HEK293 (cell line): ENCODE measurements around the gene IFT172.

ENCODE experiments used
- CTCF ChIA-PET: fragments of 350-600 bp; formaldehyde crosslinking; extraction: SDS; loops from one replicate; lab custom pipeline; 2021; ENCODE audit warnings: antibody characterized with exemption; lab: Yijun Ruan, JAX
- POLR2A ChIA-PET: fragments of 300-600 bp; formaldehyde crosslinking; extraction: SDS; loops from one replicate; lab custom pipeline; 2020; ENCODE audit warnings: antibody characterized with exemption, inconsistent platforms; lab: Yijun Ruan, JAX
- H3K27ac ChIP-seq: fragments of 200-500 bp; sonication (Bioruptor generic); 2 replicates; pipeline ENCODE4 v1.5.1; 2014; ENCODE audit warnings: low read depth, low read length, control low read depth, inconsistent platforms; ENCODE audit errors: extremely low read depth
- H3K36me3 ChIP-seq, 2 experiments: fragments of 200-500 bp in 1 of 2; sonication (Bioruptor generic) in 1 of 2; 1 replicate in 1 of 2; 2 replicates in 1 of 2; pipeline ENCODE4 v1.5.1; 2014 to 2017; ENCODE audit warnings: inconsistent platforms in 2 of 2, low read length in 2 of 2; ENCODE audit not compliant: control insufficient read depth in 2 of 2, insufficient read depth in 1 of 2
- H3K4me1 ChIP-seq: fragments of 200-500 bp; sonication (Bioruptor generic); 2 replicates; pipeline ENCODE4 v1.5.1; 2014; ENCODE audit warnings: mild to moderate bottlenecking, low read length, inconsistent platforms; ENCODE audit not compliant: control insufficient read depth, insufficient read depth
- H3K4me3 ChIP-seq: 2 replicates; pipeline ENCODE4 v1.5.1; 2011; ENCODE audit warnings: low read depth, mild to moderate bottlenecking, control low read depth, low read length, moderate library complexity
- H3K9me3 ChIP-seq: fragments of 200-500 bp; sonication (Bioruptor generic); 2 replicates; pipeline ENCODE4 v1.5.1; 2014; ENCODE audit warnings: low read depth, low read length, inconsistent platforms; ENCODE audit not compliant: control insufficient read depth, insufficient read depth
- WT1 ChIP-seq: fragments of 450-650 bp; formaldehyde crosslinking; IDR thresholded peaks from 2 replicates; pipeline ENCODE4 v1.5.1; 2016; ENCODE audit warnings: missing biosample characterization, missing genetic modification characterization
- ZBTB17 ChIP-seq: fragments of 450-650 bp; formaldehyde crosslinking; IDR thresholded peaks from 2 replicates; pipeline ENCODE4 v1.5.1; 2016; ENCODE audit warnings: missing biosample characterization, missing genetic modification characterization
- ZEB2 ChIP-seq: fragments of 450-650 bp; formaldehyde crosslinking; IDR thresholded peaks from 2 replicates; pipeline ENCODE4 v1.5.1; 2016; ENCODE audit warnings: missing biosample characterization, missing genetic modification characterization
- ZNF416 ChIP-seq: fragments of 450-650 bp; formaldehyde crosslinking; IDR thresholded peaks from 2 replicates; pipeline ENCODE4 v1.5.1; 2016; ENCODE audit warnings: missing biosample characterization, missing genetic modification characterization
- ZNF473 ChIP-seq: fragments of 450-650 bp; formaldehyde crosslinking; IDR thresholded peaks from 2 replicates; pipeline ENCODE4 v1.5.1; 2017; ENCODE audit warnings: missing biosample characterization, missing genetic modification characterization
- ZNF544 ChIP-seq: fragments of 450-650 bp; formaldehyde crosslinking; IDR thresholded peaks from 2 replicates; pipeline ENCODE4 v1.5.0; 2017; ENCODE audit warnings: missing biosample characterization, missing genetic modification characterization
- ZNF610 ChIP-seq: fragments of 450-650 bp; formaldehyde crosslinking; IDR thresholded peaks from 2 replicates; pipeline ENCODE4 v1.5.1; 2016; ENCODE audit warnings: missing biosample characterization, missing genetic modification characterization, borderline replicate concordance
- ZNF777 ChIP-seq: fragments of 450-650 bp; formaldehyde crosslinking; IDR thresholded peaks from 2 replicates; pipeline ENCODE4 v1.5.1; 2017; ENCODE audit warnings: missing biosample characterization, missing genetic modification characterization, borderline replicate concordance
- TF ChIP-seq, protein P1 (sequence below): fragments of 450-650 bp; formaldehyde crosslinking; IDR thresholded peaks from 2 replicates; pipeline ENCODE4 v1.5.1; 2016; ENCODE audit warnings: missing biosample characterization, missing genetic modification characterization
- TF ChIP-seq, protein P2 (sequence below): fragments of 450-650 bp; formaldehyde crosslinking; IDR thresholded peaks from 2 replicates; pipeline ENCODE4 v1.5.1; 2017; ENCODE audit warnings: missing biosample characterization, mild to moderate bottlenecking, missing genetic modification characterization, moderate library complexity
- TF ChIP-seq, protein P3 (sequence below): IDR thresholded peaks from 2 replicates; pipeline ENCODE4 v1.6.1; 2011; ENCODE audit warnings: mild to moderate bottlenecking, low read depth, low read length, borderline replicate concordance
- TF ChIP-seq, protein P4 (sequence below): fragments of 450-650 bp; formaldehyde crosslinking; IDR thresholded peaks from 2 replicates; pipeline ENCODE4 v1.5.1; 2016; ENCODE audit warnings: missing biosample characterization, missing genetic modification characterization
- TF ChIP-seq, protein P5 (sequence below): fragments of 450-650 bp; formaldehyde crosslinking; IDR thresholded peaks from 2 replicates; pipeline ENCODE4 v1.5.0; 2017; ENCODE audit warnings: missing biosample characterization, missing genetic modification characterization, borderline replicate concordance

Gene IFT172

DNA sequence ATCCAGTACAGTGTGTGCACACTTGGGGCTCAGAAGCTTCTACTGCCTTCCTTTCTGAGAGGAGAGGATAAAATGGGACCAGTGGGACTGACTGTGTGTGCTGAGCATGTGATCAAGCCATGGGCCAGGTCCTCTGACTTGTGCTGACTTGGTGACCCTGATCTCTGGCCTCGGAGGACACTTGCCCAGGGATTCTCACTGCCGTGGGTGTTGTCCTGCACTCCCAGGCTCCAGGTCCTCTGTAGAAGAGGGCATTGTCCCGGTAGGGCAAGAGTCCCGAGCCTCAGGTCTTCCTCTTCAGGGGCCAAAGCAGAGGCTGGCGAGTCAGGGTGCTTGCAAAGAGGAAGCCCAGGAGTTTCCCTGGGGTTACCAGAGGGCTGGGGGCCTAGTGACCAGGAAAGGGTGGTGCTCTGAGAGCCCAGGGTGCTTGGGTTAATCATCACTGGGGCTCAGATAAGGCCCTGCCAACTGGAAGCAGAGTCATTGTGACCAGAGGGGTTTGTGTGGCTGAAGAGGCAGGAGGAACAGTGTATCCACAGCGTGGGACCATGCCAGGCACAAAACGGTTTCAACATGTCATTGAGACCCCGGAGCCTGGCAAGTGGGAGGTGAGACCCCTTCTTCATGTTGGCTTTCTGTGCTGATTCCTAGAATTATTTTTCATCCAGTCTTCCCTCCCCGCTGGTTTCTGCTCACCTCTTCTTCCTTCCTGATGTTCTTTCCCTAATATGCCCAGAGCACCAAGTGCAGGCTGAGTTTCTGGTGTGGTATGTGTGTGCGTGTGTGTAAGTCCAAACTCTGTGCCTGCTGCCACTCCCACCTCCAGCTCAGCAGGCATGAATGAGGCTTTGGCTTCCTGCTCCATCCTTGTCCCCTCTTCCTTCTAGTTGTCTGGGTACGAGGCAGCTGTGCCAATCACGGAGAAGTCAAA is 7.1 kb upstream of the IFT172 start, which contains the start of gene GCKR:
Gene GCKR (plus strand): TSS at position 483 of the 931 bp plus-strand sequence. CDS start 66 bp downstream, at position 549.
- no peaks in the 10 kb centered on the region; the same call in 1 of the 2 replicates for H3K4me1 ChIP-seq
- H3K36me3 ChIP-seq, result no peaks in the 10 kb centered on the region
- TF ChIP-seq, protein P1, sequence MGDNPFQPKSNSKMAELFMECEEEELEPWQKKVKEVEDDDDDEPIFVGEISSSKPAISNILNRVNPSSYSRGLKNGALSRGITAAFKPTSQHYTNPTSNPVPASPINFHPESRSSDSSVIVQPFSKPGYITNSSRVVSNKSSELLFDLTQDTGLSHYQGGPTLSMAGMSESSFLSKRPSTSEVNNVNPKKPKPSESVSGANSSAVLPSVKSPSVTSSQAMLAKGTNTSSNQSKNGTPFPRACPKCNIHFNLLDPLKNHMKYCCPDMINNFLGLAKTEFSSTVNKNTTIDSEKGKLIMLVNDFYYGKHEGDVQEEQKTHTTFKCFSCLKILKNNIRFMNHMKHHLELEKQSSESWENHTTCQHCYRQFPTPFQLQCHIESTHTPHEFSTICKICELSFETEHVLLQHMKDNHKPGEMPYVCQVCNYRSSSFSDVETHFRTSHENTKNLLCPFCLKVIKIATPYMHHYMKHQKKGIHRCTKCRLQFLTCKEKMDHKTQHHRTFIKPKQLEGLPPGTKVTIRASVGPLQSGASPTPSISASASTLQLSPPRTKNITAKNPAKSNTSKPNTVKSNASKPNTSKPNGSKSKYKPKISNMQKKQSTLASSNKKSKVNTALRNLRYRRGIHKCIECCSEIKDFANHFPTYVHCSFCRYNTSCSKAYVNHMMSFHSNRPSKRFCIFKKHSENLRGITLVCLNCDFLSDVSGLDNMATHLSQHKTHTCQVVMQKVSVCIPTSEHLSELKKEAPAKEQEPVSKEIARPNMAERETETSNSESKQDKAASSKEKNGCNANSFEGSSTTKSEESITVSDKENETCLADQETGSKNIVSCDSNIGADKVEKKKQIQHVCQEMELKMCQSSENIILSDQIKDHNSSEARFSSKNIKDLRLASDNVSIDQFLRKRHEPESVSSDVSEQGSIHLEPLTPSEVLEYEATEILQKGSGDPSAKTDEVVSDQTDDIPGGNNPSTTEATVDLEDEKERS (tag by site-specific recombination), result no peak
- TF ChIP-seq ZBTB17 (tag by site-specific recombination), result peak; percentile 55
- POLR2A ChIA-PET, result no interaction called here
- CTCF ChIA-PET, result no interaction called here
- no peak within 1 kb of the TSS for H3K27ac ChIP-seq
- no peaks in the 10 kb centered on the region for H3K9me3 ChIP-seq
- H3K4me3 ChIP-seq, result no peak within 1 kb of the TSS

DNA sequence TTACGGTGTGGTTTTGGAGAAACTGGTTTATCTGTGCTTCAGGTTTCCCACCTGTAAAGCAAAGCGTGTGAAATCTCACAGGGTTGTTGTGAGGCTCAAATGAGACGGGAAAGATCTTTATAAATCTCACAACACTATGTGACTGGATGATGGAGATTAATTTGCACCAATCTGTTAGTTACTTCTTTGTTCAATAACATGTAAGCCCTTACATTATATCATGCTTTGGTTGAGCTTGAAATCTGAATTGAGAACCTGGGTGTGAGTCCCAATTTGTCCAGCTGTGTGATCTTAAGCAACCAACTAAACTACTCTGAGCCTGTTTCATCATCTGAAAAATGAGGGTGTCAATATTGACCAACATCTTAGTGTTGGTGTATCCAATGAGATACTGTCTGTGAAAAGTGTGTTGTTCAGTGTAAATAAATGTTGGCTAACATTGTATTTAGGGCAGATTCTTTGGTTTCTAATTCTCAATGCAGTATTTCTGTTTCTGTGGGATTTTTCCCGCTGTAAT is 6.4 kb upstream of the IFT172 start:
- POLR2A ChIA-PET, result no interaction called here
- TF ChIP-seq, protein P2, sequence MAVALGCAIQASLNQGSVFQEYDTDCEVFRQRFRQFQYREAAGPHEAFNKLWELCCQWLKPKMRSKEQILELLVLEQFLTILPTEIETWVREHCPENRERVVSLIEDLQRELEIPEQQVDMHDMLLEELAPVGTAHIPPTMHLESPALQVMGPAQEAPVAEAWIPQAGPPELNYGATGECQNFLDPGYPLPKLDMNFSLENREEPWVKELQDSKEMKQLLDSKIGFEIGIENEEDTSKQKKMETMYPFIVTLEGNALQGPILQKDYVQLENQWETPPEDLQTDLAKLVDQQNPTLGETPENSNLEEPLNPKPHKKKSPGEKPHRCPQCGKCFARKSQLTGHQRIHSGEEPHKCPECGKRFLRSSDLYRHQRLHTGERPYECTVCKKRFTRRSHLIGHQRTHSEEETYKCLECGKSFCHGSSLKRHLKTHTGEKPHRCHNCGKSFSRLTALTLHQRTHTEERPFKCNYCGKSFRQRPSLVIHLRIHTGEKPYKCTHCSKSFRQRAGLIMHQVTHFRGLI, result no peak
- TF ChIP-seq ZNF416 (tag by site-specific recombination) (no peak), WT1 (tag by site-specific recombination) (no peak), ZEB2 (tag by site-specific recombination) (no peak), ZNF544 (tag by site-specific recombination) (no peak), ZNF473 (tag by site-specific recombination) (no peak), ZNF777 (no peak), ZNF610 (tag by site-specific recombination) (no peak)
- TF ChIP-seq, protein P3, sequence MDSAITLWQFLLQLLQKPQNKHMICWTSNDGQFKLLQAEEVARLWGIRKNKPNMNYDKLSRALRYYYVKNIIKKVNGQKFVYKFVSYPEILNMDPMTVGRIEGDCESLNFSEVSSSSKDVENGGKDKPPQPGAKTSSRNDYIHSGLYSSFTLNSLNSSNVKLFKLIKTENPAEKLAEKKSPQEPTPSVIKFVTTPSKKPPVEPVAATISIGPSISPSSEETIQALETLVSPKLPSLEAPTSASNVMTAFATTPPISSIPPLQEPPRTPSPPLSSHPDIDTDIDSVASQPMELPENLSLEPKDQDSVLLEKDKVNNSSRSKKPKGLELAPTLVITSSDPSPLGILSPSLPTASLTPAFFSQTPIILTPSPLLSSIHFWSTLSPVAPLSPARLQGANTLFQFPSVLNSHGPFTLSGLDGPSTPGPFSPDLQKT, result no peak
- TF ChIP-seq, protein P4, sequence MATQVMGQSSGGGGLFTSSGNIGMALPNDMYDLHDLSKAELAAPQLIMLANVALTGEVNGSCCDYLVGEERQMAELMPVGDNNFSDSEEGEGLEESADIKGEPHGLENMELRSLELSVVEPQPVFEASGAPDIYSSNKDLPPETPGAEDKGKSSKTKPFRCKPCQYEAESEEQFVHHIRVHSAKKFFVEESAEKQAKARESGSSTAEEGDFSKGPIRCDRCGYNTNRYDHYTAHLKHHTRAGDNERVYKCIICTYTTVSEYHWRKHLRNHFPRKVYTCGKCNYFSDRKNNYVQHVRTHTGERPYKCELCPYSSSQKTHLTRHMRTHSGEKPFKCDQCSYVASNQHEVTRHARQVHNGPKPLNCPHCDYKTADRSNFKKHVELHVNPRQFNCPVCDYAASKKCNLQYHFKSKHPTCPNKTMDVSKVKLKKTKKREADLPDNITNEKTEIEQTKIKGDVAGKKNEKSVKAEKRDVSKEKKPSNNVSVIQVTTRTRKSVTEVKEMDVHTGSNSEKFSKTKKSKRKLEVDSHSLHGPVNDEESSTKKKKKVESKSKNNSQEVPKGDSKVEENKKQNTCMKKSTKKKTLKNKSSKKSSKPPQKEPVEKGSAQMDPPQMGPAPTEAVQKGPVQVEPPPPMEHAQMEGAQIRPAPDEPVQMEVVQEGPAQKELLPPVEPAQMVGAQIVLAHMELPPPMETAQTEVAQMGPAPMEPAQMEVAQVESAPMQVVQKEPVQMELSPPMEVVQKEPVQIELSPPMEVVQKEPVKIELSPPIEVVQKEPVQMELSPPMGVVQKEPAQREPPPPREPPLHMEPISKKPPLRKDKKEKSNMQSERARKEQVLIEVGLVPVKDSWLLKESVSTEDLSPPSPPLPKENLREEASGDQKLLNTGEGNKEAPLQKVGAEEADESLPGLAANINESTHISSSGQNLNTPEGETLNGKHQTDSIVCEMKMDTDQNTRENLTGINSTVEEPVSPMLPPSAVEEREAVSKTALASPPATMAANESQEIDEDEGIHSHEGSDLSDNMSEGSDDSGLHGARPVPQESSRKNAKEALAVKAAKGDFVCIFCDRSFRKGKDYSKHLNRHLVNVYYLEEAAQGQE, result no peak
- TF ChIP-seq, protein P5, sequence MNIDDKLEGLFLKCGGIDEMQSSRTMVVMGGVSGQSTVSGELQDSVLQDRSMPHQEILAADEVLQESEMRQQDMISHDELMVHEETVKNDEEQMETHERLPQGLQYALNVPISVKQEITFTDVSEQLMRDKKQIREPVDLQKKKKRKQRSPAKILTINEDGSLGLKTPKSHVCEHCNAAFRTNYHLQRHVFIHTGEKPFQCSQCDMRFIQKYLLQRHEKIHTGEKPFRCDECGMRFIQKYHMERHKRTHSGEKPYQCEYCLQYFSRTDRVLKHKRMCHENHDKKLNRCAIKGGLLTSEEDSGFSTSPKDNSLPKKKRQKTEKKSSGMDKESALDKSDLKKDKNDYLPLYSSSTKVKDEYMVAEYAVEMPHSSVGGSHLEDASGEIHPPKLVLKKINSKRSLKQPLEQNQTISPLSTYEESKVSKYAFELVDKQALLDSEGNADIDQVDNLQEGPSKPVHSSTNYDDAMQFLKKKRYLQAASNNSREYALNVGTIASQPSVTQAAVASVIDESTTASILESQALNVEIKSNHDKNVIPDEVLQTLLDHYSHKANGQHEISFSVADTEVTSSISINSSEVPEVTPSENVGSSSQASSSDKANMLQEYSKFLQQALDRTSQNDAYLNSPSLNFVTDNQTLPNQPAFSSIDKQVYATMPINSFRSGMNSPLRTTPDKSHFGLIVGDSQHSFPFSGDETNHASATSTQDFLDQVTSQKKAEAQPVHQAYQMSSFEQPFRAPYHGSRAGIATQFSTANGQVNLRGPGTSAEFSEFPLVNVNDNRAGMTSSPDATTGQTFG, result no peak
- H3K36me3 ChIP-seq, result peaks cover 0 to 3% of the 10 kb centered on the region in 2 experiments; a peak in 1 of 3 replicates
- CTCF ChIA-PET, result interaction anchor here (0.8 kb wide), 2 partner anchors 40 to 188 kb away, joined by 3 to 4 read pairs; no protein-coding TSS in a partner anchor
- no peaks in the 10 kb centered on the region for H3K9me3 ChIP-seq
- H3K27ac ChIP-seq, result no peak overlapping the region
- H3K4me3 ChIP-seq, result no peak overlapping the region
- H3K4me1 ChIP-seq, result no peaks in the 10 kb centered on the region; the same call in 1 of the 2 replicates
